OCI-M2 (cell line): ENCODE results near the gene GLI2.

ENCODE experiments used
- DNase-seq: peaks from one replicate; lab custom pipeline; 2025; ENCODE audit not compliant: unreplicated experiment; lab: John Stamatoyannopoulos, UW

GLI2 gene

GRCh38 chr2:120754067-120754960, 18.6 kb downstream of the GLI2 start:
- no peak for DNase-seq

GRCh38 chr2:120758181-120759144, 22.8 kb downstream of the GLI2 start:
- DNase-seq = no peak

DNA sequence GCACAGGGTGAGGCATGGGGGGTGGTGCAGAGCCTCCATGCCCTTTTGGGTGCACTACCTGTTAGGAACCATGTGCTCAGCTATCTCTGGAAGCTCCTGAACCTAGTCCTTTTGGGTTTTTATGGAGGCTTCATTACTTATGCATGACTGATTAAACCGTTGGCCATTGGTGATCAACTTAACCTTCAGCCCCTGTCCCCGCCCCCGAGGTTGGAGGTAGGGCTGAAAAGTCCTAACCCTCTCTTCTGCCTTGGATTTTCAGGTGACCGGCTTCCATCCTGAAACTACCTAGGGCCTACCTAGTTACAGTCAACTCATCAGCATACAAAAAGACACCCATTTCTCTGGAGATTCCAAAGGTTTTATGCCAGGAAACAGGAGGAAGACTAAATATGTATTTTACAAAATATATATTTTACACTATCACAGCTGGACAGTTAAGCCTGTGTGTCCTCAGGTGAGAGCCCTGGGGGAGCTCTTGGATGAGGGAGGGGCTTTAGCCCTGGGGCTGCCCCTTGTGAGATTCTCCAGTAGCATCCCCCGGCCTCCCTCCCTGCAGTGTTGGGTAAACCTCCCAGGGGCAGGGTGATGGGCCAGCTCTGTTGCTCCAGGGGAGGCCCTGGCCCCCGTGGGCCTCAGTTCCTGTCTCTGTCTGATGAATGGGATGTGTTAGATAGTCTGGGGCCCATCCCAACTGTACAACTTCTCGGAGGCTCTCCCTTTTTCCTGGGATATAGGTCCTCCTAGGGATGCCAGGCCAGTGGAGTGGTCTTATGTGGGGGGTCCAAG, 24.1 kb downstream of the GLI2 start:
- no peak for DNase-seq

- DNase-seq = no peak
Measured at GRCh38 chr2:120760446-120761135, 24.9 kb downstream of the GLI2 start.

GRCh38 chr2:120761164-120761861, 25.6 kb downstream of the GLI2 start:
- DNase-seq = no peak

GRCh38 chr2:120761911-120762310, 26.2 kb downstream of the GLI2 start:
- DNase-seq = no peak

- DNase-seq = no peak
Measured at GRCh38 chr2:120762341-120763061, 26.8 kb downstream of the GLI2 start.

- DNase-seq = no peak
Measured at GRCh38 chr2:120763508-120763907, 27.8 kb downstream of the GLI2 start.

DNA sequence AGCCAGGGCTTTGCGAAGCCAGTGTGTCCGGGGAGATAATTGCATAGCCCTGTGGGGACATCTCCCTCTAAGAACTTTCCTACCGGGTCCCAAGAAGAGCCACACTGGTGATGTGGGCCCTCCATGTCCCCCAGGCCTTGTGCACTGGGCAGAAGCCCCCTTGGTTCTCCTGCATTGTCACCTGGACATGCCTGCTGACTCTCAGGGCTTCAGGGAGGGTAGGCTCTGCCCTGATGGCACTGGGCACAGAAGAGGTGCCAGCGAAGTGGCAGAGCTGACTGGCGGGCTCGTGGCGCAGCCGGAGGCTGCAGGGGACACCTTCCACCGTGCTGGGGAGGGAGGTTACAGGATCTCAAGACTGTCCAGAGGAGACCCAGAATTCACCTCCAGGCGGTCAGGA, 28.3 kb downstream of the GLI2 start:
- no peak for DNase-seq

DNA sequence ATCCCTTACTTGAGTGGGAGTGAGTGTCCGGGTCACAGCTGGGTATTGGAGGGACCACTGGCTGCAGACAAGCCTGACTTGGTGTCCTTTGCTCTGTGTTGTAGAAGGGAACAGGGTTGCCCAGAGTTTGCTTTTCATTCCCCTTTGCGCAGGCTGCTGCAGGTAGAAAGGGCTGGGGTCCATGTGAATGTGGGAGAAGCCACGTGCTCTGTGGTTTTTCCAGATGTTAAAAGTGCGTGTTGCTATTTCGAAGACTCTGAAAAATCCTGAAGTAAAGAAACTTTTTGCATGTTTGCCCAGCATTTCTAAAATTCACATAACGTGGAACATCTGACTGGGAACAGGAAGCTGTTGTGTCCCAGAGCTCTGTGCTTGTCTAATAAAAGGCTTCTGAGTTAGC, 28.8 kb downstream of the GLI2 start:
- DNase-seq = no peak

- no peak for DNase-seq
Measured at GRCh38 chr2:120764991-120765677, 29.5 kb downstream of the GLI2 start.

GRCh38 chr2:120765678-120766469, 30.2 kb downstream of the GLI2 start:
- DNase-seq = no peak

DNA sequence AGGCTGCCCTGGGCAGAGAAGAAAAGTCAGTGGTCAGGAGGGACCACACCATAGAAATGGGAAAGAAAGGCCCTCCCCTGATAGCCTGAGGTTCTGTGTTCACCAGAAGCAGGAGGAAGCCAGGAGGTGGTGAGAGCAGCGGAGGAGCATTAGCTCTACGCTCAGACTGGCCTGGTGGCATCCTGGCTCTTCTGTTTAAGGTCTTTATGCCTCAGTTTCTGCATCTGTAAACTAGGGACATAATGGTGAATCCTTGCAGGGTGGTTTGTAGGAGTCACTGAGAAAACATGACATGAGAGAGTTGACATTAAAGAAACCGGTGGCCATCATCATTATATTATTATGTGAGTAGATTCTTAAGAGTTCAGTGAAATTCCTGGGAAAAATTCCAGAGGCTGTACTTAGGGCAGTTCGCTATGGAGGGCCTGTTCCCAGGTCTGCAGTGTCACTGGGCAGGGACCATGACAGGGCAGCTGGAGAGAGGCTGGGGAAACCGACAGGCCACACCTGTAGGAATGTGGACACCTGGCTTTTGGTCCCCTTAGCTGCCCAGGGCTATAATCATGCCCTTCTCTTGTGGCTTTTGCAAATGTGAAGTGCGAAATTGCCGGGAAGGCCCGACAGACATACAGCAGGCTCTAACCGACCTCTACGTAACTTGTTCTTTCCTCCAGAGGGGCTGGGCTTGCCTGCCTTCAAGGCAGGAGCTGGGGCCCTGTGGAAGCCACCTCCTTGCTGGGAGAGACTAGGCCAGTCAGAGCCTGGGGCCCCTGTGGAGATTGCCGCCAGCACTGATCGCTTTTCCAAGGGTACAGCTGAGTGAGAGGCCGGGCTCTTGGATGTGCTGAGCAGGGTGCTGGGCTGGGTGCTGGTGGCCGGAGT, 31.0 kb downstream of the GLI2 start:
- DNase-seq = no peak

- no peak for DNase-seq
Measured at GRCh38 chr2:120767486-120768005, 31.9 kb downstream of the GLI2 start.

DNA sequence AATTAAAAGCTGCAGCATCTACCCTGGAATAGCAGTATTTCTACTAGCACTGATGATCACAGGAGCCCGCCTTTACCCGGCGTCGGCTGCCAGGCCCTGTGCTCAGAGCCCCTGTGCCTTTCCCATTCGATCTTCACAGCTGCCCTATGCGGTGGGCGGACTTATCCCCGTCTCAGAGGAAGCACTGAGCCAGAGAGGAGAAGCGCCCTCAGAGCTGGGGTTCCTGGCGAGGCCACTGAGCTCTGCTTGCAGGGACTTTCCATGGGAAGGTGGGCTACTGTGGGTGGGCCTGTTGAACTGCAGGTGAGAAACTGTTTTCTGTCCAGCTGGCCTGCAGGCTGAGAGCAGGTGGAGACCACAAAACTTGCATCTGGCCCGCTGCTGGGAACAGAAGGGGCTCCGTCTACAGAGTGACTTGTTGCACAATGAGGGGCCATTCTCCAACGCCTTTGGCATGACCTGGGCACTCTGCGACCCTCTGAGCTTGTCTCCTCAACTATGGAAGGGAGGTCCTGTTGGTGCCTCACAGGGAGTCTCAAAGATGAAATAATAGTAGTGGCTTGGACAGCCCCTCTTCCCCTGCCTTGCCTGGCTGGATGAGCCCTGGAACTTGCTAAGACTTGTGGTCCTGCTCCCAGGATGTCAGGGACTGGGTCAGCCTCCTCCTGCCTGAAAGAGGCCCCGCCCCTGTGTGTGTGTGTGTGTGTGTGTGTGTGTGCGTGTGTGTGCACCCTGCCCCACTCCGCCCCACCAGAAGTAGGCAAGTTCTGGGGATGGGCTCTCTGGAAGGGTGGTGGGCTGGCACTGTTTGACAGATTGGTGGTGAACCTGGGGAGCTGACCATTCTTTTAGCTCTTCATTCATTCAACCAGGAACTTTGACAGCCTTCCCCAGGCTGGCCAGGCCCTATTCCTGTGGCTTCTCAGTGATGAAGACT, 32.7 kb downstream of the GLI2 start:
- DNase-seq = no peak
